CD4-positive, alpha-beta memory T cell (primary cell): ENCODE data around the gene KLHL3. TPM values are rescaled to one million over a fixed set of nuclear protein-coding genes. Genes with fewer than 3 reads are reported as not detected.

Experiments used
- CTCF ChIA-PET: fragments of 350-600 bp; sonication (Branson Sonifier 250); formaldehyde crosslinking; loops from one replicate; lab custom pipeline; 2021; ENCODE audit warnings: inconsistent platforms; ENCODE audit not compliant: partially characterized antibody; lab: Charles Lee
- POLR2A ChIA-PET: fragments of 350-600 bp; sonication (Branson Sonifier 250); formaldehyde crosslinking; loops from one replicate; lab custom pipeline; 2021; ENCODE audit not compliant: partially characterized antibody; lab: Charles Lee
- DNase-seq, 5 donors: peaks; one replicate each; pipeline versions ENCODE4 v3.0.0 to v3.0.0-alpha.2; 2020 to 2022; ENCODE audit warnings: mixed read lengths in 1 of 5
- H3K27ac ChIP-seq: one replicate; pipeline ENCODE4 v1.7.0; 2013; ENCODE audit warnings: low read depth, low read length
- H3K27me3 ChIP-seq: 2 replicates; pipeline ENCODE4 v1.7.0; 2013; ENCODE audit warnings: mild to moderate bottlenecking, low read length, moderate library complexity; ENCODE audit not compliant: insufficient read depth
- H3K36me3 ChIP-seq: 2 replicates; pipeline ENCODE4 v1.7.0; 2013; ENCODE audit warnings: mild to moderate bottlenecking, low read length, moderate library complexity; ENCODE audit not compliant: insufficient read depth
- H3K4me1 ChIP-seq: 2 replicates; pipeline ENCODE4 v1.7.0; 2013; ENCODE audit warnings: mild to moderate bottlenecking, low read length, moderate library complexity; ENCODE audit not compliant: insufficient read depth
- H3K4me3 ChIP-seq, 2 donors: one replicate each; pipeline ENCODE4 v1.7.0; 2013; ENCODE audit warnings: low read length in 2 of 2, mild to moderate bottlenecking in 1 of 2
- H3K9me3 ChIP-seq, 2 donors: one replicate each; pipeline ENCODE4 v1.7.0; 2013; ENCODE audit warnings: low read length in 2 of 2, control low read depth in 1 of 2; ENCODE audit not compliant: control insufficient read depth in 1 of 2
- H3K27ac Mint-ChIP-seq, 7 donors: one replicate each; pipeline ENCODE4 v1.8.0; 2020 to 2021; ENCODE audit warnings: mixed read lengths in 7 of 7, mild to moderate bottlenecking in 6 of 7, inconsistent platforms in 3 of 7, moderate library complexity in 3 of 7
- H3K27me3 Mint-ChIP-seq, 2 donors: one replicate each; pipeline ENCODE4 v1.8.0; 2020 to 2021; ENCODE audit warnings: mixed read lengths in 2 of 2
- H3K36me3 Mint-ChIP-seq, 2 donors: one replicate each; pipeline ENCODE4 v1.8.0; 2020 to 2021; ENCODE audit warnings: mixed read lengths in 2 of 2, inconsistent platforms in 1 of 2, mild to moderate bottlenecking in 1 of 2
- H3K4me1 Mint-ChIP-seq, 4 donors: one replicate each; pipeline ENCODE4 v1.8.0; 2020 to 2021; ENCODE audit warnings: mixed read lengths in 4 of 4, mild to moderate bottlenecking in 1 of 4
- H3K4me3 Mint-ChIP-seq, 8 donors: one replicate each; pipeline ENCODE4 v1.8.0; 2020 to 2021; ENCODE audit warnings: mixed read lengths in 8 of 8, mild to moderate bottlenecking in 7 of 8, moderate library complexity in 6 of 8, inconsistent platforms in 3 of 8
- H3K9me3 Mint-ChIP-seq, 8 donors: one replicate each; pipeline ENCODE4 v1.8.0; 2020 to 2021; ENCODE audit warnings: mixed read lengths in 8 of 8, mild to moderate bottlenecking in 5 of 8, inconsistent platforms in 3 of 8, moderate library complexity in 1 of 8
- intact Hi-C: fragments of 100-400 bp; cut with micrococcal nuclease; formaldehyde crosslinking; loops from one replicate; pipeline ENCODE4 v1.15.1; 2023
- polyA plus RNA-seq, 2 donors: library from polyadenylated mRNA; unstranded; fragments of 300-500 nt; fragmentation: Illumina TruSeq; gene quantifications; one replicate each; pipeline ENCODE4 v1.2.3, GENCODE V29; 2021
- total RNA-seq, 2 experiments: library from RNA; stranded (reverse); gene quantifications; one replicate each; pipeline ENCODE4 v1.2.3, GENCODE V29; 2021

Gene KLHL3
- total and polyA plus RNA-seq, 4 experiments from 2014 or later: 2.2 to 25.9 (median 12.5) TPM

GRCh38 chr5:137603891-137604290, 132.0 kb downstream of the KLHL3 start:
- peaks cover 17 to 20% of the 10 kb centered on the region in 2 donors for H3K27me3 Mint-ChIP-seq
- ChIA-PET CTCF (no interaction called here), POLR2A (no interaction called here)
- no peaks in the 10 kb centered on the region for H3K36me3 Mint-ChIP-seq
- H3K27me3 ChIP-seq: no peaks in the 10 kb centered on the region
- no peaks in the 10 kb centered on the region for H3K9me3 Mint-ChIP-seq
- no peak overlapping the region for H3K4me3 ChIP-seq
- intact Hi-C loops: no loop called here
- no peaks in the 10 kb centered on the region for H3K4me1 Mint-ChIP-seq
- no peak for DNase-seq
- no peak overlapping the region for H3K27ac ChIP-seq
- H3K4me3 Mint-ChIP-seq: no peak overlapping the region
- no peaks in the 10 kb centered on the region for H3K36me3 ChIP-seq
- H3K4me1 ChIP-seq: no peaks in the 10 kb centered on the region
- no peaks in the 10 kb centered on the region for H3K9me3 ChIP-seq
- H3K27ac Mint-ChIP-seq: no peak overlapping the region

GRCh38 chr5:137603356-137603755, 132.5 kb downstream of the KLHL3 start:
- H3K4me1 Mint-ChIP-seq: no peaks in the 10 kb centered on the region
- H3K27me3 Mint-ChIP-seq: peaks cover 22 to 24% of the 10 kb centered on the region in 2 donors
- CTCF ChIA-PET: no interaction called here
- no peak overlapping the region for H3K4me3 Mint-ChIP-seq
- intact Hi-C loops: no loop called here
- H3K27me3 ChIP-seq: no peaks in the 10 kb centered on the region
- no peaks in the 10 kb centered on the region for H3K36me3 Mint-ChIP-seq
- H3K27ac ChIP-seq: no peak overlapping the region
- H3K4me1 ChIP-seq: no peaks in the 10 kb centered on the region
- DNase-seq: no peak
- POLR2A ChIA-PET: no interaction called here
- no peaks in the 10 kb centered on the region for H3K9me3 ChIP-seq
- H3K36me3 ChIP-seq: no peaks in the 10 kb centered on the region
- H3K9me3 Mint-ChIP-seq: no peaks in the 10 kb centered on the region
- no peak overlapping the region for H3K27ac Mint-ChIP-seq
- no peak overlapping the region for H3K4me3 ChIP-seq

- H3K27ac ChIP-seq: no peak overlapping the region
- no peaks in the 10 kb centered on the region for H3K36me3 ChIP-seq
- intact Hi-C loops: no loop called here
- H3K4me3 Mint-ChIP-seq: no peak overlapping the region
- H3K4me1 ChIP-seq: no peaks in the 10 kb centered on the region
- no peak for DNase-seq
- no peak overlapping the region for H3K4me3 ChIP-seq
- POLR2A ChIA-PET: no interaction called here
- H3K27me3 Mint-ChIP-seq: peaks cover 21 to 24% of the 10 kb centered on the region in 2 donors
- H3K4me1 Mint-ChIP-seq: no peaks in the 10 kb centered on the region
- no peaks in the 10 kb centered on the region for H3K9me3 Mint-ChIP-seq
- H3K9me3 ChIP-seq: no peaks in the 10 kb centered on the region
- H3K27me3 ChIP-seq: no peaks in the 10 kb centered on the region
- H3K36me3 Mint-ChIP-seq: no peaks in the 10 kb centered on the region
- no peak overlapping the region for H3K27ac Mint-ChIP-seq
- CTCF ChIA-PET: no interaction called here
Observed at GRCh38 chr5:137602721-137603273, 133.1 kb downstream of the KLHL3 start.

- no peaks in the 10 kb centered on the region for H3K4me1 ChIP-seq
- Mint-ChIP-seq H3K4me1 (no peaks in the 10 kb centered on the region), H3K27ac (no peak overlapping the region), H3K4me3 (no peak overlapping the region), H3K36me3 (no peaks in the 10 kb centered on the region), H3K27me3 (peaks cover 24 to 25% of the 10 kb centered on the region in 2 donors), H3K9me3 (no peaks in the 10 kb centered on the region)
- no peak for DNase-seq
- ChIA-PET CTCF (no interaction called here), POLR2A (no interaction called here)
- H3K27ac ChIP-seq: no peak overlapping the region
- H3K27me3 ChIP-seq: no peaks in the 10 kb centered on the region
- no peaks in the 10 kb centered on the region for H3K36me3 ChIP-seq
- H3K4me3 ChIP-seq: no peak overlapping the region
- intact Hi-C loops: no loop called here
- no peaks in the 10 kb centered on the region for H3K9me3 ChIP-seq
Observed at GRCh38 chr5:137600721-137601360, 135.0 kb downstream of the KLHL3 start.

GRCh38 chr5:137599457-137599856, 136.4 kb downstream of the KLHL3 start:
- H3K27me3 ChIP-seq: no peaks in the 10 kb centered on the region
- H3K4me1 ChIP-seq: no peaks in the 10 kb centered on the region
- H3K36me3 Mint-ChIP-seq: no peaks in the 10 kb centered on the region
- H3K9me3 ChIP-seq: no peaks in the 10 kb centered on the region
- no peak overlapping the region for H3K27ac ChIP-seq
- no peaks in the 10 kb centered on the region for H3K9me3 Mint-ChIP-seq
- ChIA-PET POLR2A (no interaction called here), CTCF (no interaction called here)
- H3K36me3 ChIP-seq: no peaks in the 10 kb centered on the region
- H3K4me3 Mint-ChIP-seq: no peak overlapping the region
- DNase-seq: no peak
- H3K27ac Mint-ChIP-seq: no peak overlapping the region
- H3K27me3 Mint-ChIP-seq: peaks cover 21 to 25% of the 10 kb centered on the region in 2 donors
- intact Hi-C loops: no loop called here
- no peak overlapping the region for H3K4me3 ChIP-seq
- no peaks in the 10 kb centered on the region for H3K4me1 Mint-ChIP-seq

GRCh38 chr5:137598399-137598798, 137.5 kb downstream of the KLHL3 start:
- Mint-ChIP-seq H3K36me3 (no peaks in the 10 kb centered on the region), H3K27me3 (peaks cover 21 to 26% of the 10 kb centered on the region in 2 donors), H3K27ac (no peak overlapping the region), H3K9me3 (peaks cover 0 to 2% (median 0%) of the 10 kb centered on the region in 8 donors), H3K4me3 (no peak overlapping the region), H3K4me1 (no peaks in the 10 kb centered on the region)
- H3K4me3 ChIP-seq: no peak overlapping the region
- DNase-seq: no peak
- no peaks in the 10 kb centered on the region for H3K4me1 ChIP-seq
- no peak overlapping the region for H3K27ac ChIP-seq
- no peaks in the 10 kb centered on the region for H3K9me3 ChIP-seq
- no peaks in the 10 kb centered on the region for H3K27me3 ChIP-seq
- H3K36me3 ChIP-seq: no peaks in the 10 kb centered on the region
- intact Hi-C loops: no loop called here
- ChIA-PET CTCF (no interaction called here), POLR2A (no interaction called here)

- Histone ChIP-seq H3K4me3 (no peak overlapping the region), H3K27me3 (no peaks in the 10 kb centered on the region), H3K27ac (no peak overlapping the region), H3K36me3 (no peaks in the 10 kb centered on the region), H3K4me1 (no peaks in the 10 kb centered on the region), H3K9me3 (no peaks in the 10 kb centered on the region)
- H3K4me1 Mint-ChIP-seq: no peaks in the 10 kb centered on the region
- POLR2A ChIA-PET: no interaction called here
- CTCF ChIA-PET: no interaction called here
- no peaks in the 10 kb centered on the region for H3K36me3 Mint-ChIP-seq
- peaks cover 21 to 23% of the 10 kb centered on the region in 2 donors for H3K27me3 Mint-ChIP-seq
- peaks cover 0 to 9% (median 4%) of the 10 kb centered on the region in 8 donors for H3K9me3 Mint-ChIP-seq
- H3K27ac Mint-ChIP-seq: no peak overlapping the region
- intact Hi-C loops: no loop called here
- no peak overlapping the region for H3K4me3 Mint-ChIP-seq
- no peak for DNase-seq
Observed at GRCh38 chr5:137596941-137597340, 138.9 kb downstream of the KLHL3 start.
